HG03457 (cell line): ENCODE results near the gene FBF1.

Source experiments
- ATAC-seq: cut with Tn5 transposase; IDR thresholded peaks from one replicate; pipeline ENCODE4 v1.9.1; 2021; ENCODE audit warnings: moderate number of reproducible peaks; ENCODE audit not compliant: unreplicated experiment

FBF1 gene

DNA sequence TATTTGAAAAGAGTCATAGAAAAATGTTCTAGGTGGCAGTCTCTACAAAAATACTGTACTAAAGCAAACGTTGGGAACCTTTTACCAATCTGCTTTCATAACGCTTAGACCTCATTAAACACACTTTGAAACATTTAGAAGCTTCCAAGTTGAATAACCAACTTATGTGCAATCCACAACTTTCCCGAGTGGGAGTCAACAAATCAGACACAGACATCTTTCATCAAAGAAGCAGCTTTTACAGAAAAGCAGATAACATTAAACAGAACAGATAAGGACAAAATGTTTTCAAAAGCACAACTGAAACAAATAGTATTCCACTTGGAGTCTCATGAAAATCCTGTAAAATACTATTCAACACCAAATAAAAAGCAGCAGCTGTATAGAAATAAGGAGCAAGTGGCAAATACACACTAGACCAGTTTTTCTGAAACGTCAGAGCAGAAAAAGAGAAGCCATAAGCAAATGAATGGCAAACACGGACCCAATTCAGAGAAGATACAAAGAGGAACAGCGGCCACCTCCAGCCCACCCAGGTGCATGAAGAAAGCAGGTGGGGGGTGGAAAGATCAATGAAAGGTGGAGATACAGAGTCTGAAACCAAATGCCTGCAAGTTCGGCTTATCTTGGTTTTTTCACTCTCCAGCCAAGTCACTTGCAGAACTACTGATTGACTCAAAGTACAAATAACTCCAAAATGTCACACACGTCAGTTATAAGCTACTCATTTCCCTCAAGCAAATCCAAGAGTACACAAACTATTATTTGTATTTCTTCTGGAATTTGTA lies 18.4 kb upstream of the FBF1 start:
- no peak for ATAC-seq

DNA sequence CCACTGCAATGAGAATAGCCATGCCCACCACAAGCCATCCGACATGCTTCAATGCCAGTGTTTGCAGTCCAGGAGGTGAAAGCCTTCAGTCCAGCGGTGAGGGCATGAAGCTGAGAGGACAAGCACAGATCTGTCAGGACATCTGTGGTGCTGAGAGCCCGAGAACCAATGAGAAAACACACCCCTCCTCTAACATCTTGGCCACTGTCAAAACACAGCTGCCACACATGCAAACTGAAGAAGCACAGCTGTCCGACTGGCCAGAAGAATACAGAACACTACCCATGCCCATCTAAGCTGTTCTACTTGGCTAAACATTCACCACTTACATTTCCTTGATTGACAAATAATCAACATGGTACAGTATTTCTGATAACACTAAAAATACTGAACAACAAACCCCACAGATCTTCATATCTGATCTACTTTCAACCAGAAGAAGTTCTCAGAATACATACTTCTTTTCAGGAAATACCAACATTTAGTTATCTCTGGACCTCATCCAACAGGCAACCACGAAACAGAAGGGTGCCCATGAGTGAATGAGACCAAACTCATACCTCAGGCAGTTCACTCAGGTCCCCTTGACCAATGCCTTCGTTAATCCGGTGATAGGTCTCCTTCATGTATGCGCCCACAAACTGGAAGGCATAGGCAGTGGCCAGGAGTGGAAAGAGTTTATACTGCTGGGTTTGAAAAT lies 10.2 kb upstream of the FBF1 start:
- no peak for ATAC-seq

DNA sequence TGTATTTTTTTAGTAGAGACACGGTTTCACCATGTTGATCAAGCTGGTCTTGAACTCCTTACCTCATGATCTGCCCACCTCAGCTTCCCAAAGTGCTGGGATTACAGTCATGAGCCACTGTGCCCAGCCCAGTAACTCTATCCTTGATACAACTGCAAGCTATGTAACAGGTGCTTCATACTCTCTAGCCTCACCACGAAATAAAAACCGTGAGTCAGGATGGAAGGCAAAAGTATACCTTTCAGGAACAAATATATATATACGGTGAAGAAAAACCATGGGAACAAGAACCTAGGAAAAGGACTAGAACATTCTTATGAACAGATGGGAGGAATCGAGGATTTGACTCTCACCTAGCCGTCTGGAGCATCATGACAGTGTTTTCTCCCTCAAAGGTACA lies 9.6 kb upstream of the FBF1 start:
- ATAC-seq = no peak

- ATAC-seq = no peak
Observed at GRCh38 chr17:75945211-75945610, 4.4 kb upstream of the FBF1 start.

GRCh38 chr17:75943491-75943890 lies 2.6 kb upstream of the FBF1 start:
- no peak for ATAC-seq

DNA sequence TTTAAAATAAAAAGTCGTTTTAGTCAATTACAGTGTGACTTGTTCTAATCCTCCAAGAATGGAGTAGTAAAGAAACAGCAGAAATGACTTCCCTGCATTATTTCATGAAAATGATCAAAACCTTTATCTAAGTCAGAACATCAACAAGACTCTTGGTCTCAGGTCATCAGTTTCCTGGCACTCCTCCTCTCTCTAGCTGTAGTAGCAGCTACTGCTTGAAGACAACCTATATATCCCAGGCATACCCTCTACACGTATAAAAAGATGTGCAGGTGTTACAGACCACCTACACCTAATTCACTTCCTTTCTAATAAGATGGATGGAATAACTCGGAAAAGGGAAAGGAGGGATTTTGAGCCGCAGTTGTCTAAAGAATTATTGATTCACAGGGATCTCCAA lies 1.6 kb upstream of the FBF1 start:
- no peak for ATAC-seq

- ATAC-seq = no peak
Observed at GRCh38 chr17:75941442-75941819, 589 bp upstream of the FBF1 start.

DNA sequence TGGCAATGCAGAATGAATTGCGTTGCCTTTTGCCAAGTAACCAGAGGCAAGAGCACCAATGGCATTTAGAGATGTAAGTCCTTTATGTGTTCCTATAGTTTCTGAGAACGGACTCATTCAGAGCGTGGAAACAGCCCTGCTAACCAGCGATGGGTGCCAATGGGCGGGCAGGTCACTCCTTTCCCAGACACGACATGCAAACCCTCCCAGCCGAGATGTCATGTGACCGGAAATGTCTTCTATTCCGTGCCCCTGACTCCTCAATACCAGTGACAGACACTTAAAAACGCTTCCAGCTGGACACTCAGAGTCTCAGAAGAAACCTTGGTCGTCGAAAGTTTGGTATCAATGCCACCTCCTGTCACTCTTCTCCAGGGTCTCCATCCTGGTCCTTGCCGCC lies 3.2 kb downstream of the FBF1 start:
- ATAC-seq = no peak

DNA sequence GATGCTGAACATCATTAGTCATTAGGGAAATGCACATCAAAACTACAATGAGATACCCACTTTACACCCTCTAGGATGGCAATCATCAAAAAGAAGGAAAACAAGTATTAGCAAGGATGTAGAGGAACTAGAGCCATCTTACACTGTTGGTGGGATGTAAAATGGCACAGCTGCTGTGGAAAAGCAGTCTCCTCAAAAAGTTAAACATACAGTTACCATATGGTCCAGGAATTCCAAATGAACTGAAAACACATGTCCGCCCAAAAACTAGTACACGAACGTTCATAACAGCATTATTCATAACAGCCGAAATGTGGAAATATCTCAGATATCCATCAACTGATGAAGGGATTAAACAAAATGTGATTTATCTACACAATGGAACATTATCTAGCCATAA lies 7.0 kb downstream of the FBF1 start:
- no peak for ATAC-seq

- no peak for ATAC-seq
Observed at GRCh38 chr17:75932852-75933251, 8.0 kb downstream of the FBF1 start.

GRCh38 chr17:75931062-75931461 lies 9.8 kb downstream of the FBF1 start:
- no peak for ATAC-seq

- no peak for ATAC-seq
Observed at GRCh38 chr17:75927286-75927922, 13.4 kb downstream of the FBF1 start.

DNA sequence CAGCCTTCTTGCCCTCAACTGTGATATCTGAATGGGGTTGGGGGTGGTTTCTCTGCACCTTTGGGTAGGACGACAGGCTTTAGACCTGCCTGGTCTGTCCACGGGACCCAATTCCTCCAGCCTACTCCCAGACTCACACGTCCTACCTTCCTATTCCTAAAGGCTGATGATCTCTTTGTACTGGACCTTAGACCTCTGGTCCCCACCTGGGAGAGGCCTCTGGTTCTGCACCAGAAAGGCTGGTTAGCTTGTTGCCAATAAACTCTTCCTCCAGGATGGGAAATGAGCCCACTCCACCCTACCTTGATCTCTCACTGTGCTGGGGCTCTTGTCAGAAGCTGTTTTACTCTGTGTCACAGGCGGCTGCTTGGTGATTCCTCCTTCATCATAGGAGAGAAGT lies 14.4 kb downstream of the FBF1 start:
- no peak for ATAC-seq

GRCh38 chr17:75925912-75926311 lies 14.9 kb downstream of the FBF1 start:
- no peak for ATAC-seq

- no peak for ATAC-seq
Observed at GRCh38 chr17:75925103-75925502, 15.7 kb downstream of the FBF1 start.

- no peak for ATAC-seq
Observed at GRCh38 chr17:75922963-75923874, 17.6 kb downstream of the FBF1 start.

DNA sequence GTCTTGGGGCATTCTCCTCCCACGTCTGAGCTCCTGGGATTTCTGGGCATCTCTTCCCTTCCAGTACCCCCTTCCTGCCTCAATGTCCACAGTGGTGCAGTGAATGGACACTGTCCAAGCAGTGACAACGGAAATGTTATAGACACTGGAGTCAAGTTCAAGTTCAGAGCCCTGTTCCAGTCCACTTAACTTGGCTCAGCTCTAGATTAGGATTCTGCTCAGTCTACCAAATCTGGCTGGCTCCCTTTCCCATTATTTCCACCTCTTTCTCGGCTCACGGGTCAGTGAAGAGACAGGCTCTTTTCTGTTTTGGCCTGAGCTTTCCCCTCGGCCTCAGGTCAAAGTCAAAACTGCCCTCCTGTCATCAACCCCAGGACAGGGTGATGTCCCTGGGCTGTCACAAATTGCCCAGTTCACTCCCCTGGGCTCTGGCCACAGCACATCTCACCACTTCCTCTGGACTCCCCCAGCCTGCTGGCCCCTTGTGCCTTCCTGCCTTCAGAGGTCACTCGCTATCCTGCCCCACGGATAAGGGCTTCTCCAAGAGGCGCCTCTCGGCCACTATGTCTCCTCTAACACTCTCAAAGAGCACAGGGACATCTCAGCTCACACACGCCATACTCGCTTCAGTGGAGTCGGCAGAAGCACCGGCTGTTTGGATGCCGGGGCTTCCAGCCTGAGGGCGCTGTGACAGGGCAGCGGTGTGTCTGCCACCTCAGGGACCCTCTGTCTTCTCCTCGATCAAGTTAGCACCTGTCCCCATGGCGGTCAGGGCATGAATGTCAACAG lies 18.5 kb downstream of the FBF1 start:
- no peak for ATAC-seq

- ATAC-seq = no peak
Observed at GRCh38 chr17:75921596-75921995, 19.2 kb downstream of the FBF1 start.

- no peak for ATAC-seq
Observed at GRCh38 chr17:75920045-75920560, 20.7 kb downstream of the FBF1 start.

- no peak for ATAC-seq
Observed at GRCh38 chr17:75919611-75920010, 21.2 kb downstream of the FBF1 start.
